ENCODE measurements around the gene ZSCAN31.

- TF ChIP-seq CTCF (IDR thresholded peaks at IDR 0.05), result no peak
- TF ChIP-seq EZH2 (IDR thresholded peaks at IDR 0.05), result no peak
Measured at GRCh38 chr6:28349344-28349891, 13.5 kb upstream of the ZSCAN31 start.

Data from neural progenitor cell (in vitro differentiated cells).